Central memory CD4-positive, alpha-beta T cell (primary cell): Measurements from ENCODE around the gene AZGP1.
A peak's percentile ranks its signal among the peaks of the same experiment; 100 is the strongest.
"Not testable (repeated sequence)": the region's sequence is repeated elsewhere in the genome, so short reads cannot be mapped to it uniquely, and the experiment has no call there.

Experiments
- DNase-seq: peaks from one replicate; pipeline ENCODE4 v3.0.0; 2022
- total RNA-seq, 3 experiments: gene quantifications; one replicate each; lab custom pipeline; 2026; lab: John Stamatoyannopoulos, UW

The AZGP1 gene
- 0 reads per million in 3 experiments for total RNA-seq

DNA sequence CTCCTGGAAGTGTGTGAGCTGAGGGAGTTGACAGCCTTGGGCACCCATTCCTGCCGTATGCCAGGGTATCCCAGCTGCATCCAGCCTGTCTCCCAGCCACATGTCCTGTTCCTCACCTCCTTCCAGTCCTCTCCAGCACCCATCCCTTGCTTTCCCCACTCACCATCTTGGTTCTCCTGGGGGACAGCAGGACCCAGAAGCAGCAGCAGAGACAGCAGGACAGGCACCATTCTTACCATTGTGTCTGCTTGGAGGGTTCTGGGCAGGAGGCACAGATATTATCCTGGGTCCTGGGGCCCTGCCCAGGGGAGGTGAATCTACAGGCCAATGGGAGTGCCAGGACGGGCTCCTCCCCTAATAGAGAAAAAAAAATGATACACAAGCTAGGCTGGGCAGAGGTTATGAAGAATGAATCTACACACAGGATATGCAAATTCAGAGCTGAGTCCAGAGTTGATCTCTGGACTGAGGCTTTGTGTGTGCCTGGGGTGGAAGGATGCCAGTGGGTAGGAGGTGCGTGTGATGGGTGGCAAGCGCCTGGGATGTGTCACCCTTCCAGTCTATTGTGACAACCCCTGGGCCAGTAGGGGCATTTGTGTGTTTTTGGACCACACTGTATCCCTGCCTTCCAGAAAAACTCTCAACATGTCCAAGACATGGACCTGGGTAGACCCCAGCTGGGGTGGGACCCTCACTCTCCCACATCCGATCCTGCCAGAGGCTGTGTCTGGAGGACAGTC is at the start of gene AZGP1:
Gene AZGP1 (minus strand): TSS at position 250 of the 740 bp plus-strand sequence. CDS start 11 bp downstream, at position 239.
- no peak for DNase-seq

DNA sequence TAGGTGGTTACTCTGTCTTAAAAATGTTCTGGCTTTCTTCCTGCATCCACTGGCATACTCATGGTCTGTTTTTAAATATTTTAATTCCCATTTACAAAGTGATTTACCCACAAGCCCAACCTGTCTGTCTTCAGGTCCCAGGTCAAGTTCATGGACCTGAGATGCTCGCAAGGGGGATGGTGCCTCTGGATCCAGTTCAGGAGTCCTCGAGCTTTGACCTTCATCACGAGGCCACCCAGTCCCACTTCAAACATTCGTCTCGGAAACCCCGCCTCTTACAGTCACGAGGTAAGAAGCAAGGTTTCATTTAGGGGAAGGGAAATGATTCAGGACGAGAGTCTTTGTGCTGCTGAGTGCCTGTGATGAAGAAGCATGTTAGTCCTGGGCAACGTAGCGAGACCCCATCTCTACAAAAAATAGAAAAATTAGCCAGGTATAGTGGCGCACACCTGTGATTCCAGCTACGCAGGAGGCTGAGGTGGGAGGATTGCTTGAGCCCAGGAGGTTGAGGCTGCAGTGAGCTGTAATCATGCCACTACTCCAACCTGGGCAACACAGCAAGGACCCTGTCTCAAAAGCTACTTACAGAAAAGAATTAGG is 48.3 kb upstream of the AZGP1 start:
- no peak for DNase-seq

GRCh38 chr7:100023526-100023925 is 47.7 kb upstream of the AZGP1 start:
- DNase-seq: no peak

GRCh38 chr7:100022621-100023020 is 46.8 kb upstream of the AZGP1 start:
- DNase-seq: no peak

- DNase-seq: no peak
These were observed 45.5 kb upstream of the AZGP1 start for GRCh38 chr7:100021297-100021696.

DNA sequence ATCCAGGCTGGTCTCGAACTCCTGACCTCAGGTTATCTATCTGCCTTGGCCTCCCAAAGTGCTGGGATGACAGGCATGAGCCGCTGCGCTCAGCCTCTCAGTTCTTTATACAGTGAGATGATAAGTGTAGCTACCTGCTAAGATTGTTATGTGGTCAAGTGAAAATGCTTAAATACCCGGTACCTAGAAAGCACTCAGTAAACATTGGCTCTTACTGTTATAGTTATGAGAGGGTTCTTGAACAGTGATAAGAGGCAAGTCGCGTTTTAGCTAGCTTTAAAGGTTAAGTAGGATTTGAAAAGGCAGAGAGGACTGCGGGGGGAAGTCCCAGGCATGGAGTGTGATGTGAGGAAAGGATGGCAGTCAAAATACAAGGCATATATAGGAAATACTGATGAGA is 44.1 kb upstream of the AZGP1 start:
- DNase-seq: no peak

GRCh38 chr7:100017875-100018274 is 42.0 kb upstream of the AZGP1 start:
- no peak for DNase-seq

- no peak for DNase-seq
These were observed 41.5 kb upstream of the AZGP1 start for GRCh38 chr7:100017300-100017699.

- DNase-seq: no peak
These were observed 40.5 kb upstream of the AZGP1 start for GRCh38 chr7:100016215-100016901.

DNA sequence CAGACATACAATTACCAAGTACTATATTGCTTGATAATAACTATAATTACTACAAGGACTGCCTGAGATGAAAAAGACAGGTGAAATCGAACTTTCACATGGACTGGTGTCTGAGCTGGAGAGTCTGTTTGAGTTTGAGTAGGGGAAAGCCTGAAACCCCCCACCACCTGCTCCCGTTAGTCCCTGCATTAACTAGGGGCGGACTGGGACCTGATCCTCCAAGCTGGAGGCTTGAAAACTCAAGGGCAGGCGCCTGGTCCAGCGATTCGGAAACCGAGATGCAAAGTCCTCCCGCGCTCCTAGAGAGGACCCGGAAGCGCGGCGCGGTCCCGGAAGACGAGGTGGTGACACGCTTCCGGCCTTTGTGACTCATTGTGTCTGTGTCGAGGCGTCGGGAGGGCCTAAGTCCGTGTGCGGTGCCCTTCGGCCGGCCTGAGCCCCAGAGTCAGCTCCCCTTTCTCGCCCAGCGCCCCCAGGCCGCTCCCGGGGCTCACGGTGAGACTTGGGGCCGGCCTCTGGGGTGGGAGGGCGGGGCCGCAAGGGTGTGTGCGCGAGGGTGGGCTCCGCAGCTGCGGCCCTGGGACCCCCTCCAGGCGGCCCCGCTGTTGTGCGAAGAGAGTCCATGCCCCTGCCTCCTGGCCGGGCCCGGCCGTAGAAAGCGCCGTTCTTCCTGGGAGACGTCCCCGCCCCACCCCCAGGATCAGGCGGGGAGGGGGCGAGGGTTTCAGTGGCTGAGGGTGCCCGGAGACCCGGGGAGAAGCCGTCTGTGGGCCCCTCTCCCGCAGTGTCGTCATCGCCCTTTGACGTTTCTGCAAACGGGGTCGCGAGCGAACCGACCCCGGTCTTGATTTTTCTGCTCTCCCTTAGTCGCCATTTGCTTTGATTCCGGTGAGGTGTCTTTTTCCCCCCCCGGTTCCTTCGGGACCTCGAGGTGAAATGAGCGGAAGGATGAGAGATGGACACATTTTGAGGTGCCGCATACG is 39.7 kb upstream of the AZGP1 start, which contains the start of gene ZKSCAN1:
Gene ZKSCAN1 (plus strand): TSS at position 365 of the 983 bp plus-strand sequence. CDS start 7,911 bp downstream, outside the sequence.
- DNase-seq: peak; percentile 82

GRCh38 chr7:100013328-100013676 is 37.5 kb upstream of the AZGP1 start:
- DNase-seq: no peak

- DNase-seq: not testable (repeated sequence)
These were observed 36.8 kb upstream of the AZGP1 start for GRCh38 chr7:100012385-100013327.

GRCh38 chr7:100011516-100011915 is 35.7 kb upstream of the AZGP1 start:
- no peak for DNase-seq

DNA sequence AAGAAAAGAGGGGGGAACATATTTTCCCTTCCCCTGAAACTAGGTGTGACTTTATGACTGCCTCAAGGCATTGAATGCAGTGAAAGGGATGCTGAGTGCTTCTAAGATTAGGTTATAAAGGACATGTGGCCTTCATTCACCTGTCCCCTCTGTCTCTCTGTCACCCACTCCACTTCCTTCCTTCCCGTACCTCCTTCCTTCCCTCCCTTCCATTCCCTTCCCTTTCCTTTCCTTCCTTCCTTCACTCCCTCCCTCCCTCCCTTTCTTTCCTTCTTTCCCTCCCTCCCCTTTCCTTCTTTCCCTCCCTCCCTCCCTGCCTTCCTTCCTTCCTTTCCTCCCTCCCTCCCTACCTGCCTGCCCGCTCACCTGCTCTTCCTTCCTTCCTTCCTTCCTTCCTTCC is 35.1 kb upstream of the AZGP1 start:
- no peak for DNase-seq

DNA sequence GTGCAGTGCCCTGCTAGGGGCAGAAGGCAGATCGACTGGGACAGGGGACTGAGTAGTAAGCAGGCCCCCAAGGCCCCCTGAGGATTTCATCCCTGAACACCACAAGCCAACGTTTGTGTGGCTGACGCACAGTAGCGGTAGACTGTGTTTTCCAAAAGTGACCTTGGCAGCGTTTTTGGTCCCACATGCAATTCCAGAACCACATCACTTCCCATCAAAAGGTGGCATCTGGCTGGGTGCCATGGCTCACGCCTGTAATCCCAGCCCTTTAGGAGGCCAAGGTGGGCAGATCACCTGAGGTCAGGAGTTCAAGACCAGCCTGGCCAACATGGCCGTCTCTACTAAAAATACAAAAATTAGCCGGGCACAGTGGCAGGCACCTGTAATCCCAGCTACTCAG is 34.1 kb upstream of the AZGP1 start:
- DNase-seq: not testable (repeated sequence)

GRCh38 chr7:100008525-100008924 is 32.7 kb upstream of the AZGP1 start:
- DNase-seq: no peak

DNA sequence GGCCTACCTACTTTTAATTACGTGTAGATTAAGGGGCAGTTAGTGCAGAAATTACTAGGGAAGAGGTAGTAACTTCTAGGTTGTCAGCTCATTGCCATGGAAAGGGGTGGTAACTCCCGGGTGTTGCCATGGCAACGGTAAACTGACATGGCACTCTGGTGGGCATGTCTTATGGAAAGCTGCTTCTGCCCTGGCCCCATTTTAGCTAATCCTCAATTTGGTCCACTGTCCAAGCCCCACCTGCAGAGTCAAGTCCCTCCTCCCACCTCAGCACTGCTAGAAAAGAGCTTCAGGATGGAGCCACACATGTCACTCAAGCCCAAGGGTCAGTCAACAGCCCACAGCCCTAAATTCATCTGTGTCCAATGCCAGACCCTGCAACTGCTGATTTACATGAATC is 32.1 kb upstream of the AZGP1 start:
- DNase-seq: no peak

GRCh38 chr7:100003711-100004661 is 28.2 kb upstream of the AZGP1 start:
- no peak for DNase-seq

GRCh38 chr7:100000239-100000638 is 24.4 kb upstream of the AZGP1 start:
- no peak for DNase-seq

DNA sequence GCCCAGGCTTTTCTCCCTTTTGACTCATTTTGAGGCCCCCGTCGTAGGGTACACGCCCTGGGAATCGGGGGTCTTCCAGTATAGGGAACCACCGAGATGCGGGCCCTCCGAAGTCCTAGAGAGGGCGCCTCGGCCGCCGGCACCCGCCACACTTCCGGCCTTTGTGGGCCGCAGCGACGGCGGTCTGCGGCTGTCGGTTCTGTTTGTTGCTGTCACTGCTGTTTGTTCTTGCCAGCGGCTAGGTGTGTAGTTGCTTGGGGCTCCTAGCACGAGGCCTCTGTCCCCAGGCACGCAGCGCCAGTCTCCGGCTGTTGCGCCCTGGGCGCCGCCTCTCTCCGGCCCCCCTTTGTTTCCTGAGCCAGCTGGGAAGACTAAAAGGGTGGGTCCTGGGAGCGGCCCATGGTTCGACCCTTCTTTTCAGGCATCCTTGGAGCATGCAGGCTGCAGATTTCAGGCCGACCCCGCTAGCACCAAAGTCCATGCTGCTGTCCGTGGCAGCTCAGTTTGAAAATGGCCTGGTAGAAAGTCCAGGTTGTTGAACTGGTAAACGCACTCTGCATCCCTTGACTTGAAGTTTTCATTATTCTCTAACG is 21.8 kb upstream of the AZGP1 start:
- peak; percentile 71 for DNase-seq
